ENCODE measurements around the gene TMEM141.
"Not testable (repeated sequence)": the region's sequence is repeated elsewhere in the genome, so short reads cannot be mapped to it uniquely, and the experiment has no call there.

Gene TMEM141

GRCh38 chr9:136766410-136767120, 24.6 kb upstream of the TMEM141 start:
- not testable (repeated sequence) for H2AFZ ChIP-seq (ENCODE audit: low read length); H3K9me3 ChIP-seq (ENCODE audit: insufficient read depth, low read depth, low read length); H3K27me3 ChIP-seq (ENCODE audit: insufficient read depth, low read length, poor library complexity, severe bottlenecking); H3K9me2 ChIP-seq (replicated peaks; ENCODE audit: low read depth, low read length); H3K79me2 ChIP-seq (ENCODE audit: insufficient read depth, low read length); H4K20me1 ChIP-seq (ENCODE audit: insufficient read depth, low read length, poor library complexity, severe bottlenecking); H3K4me1 ChIP-seq (ENCODE audit: insufficient read depth, low read length, poor library complexity, severe bottlenecking); H3K4me2 ChIP-seq (ENCODE audit: low read depth, low read length, poor library complexity, severe bottlenecking); H3K36me3 ChIP-seq (ENCODE audit: insufficient read depth, low read length); H3F3A ChIP-seq (ENCODE audit: low read depth); H3K9ac ChIP-seq (ENCODE audit: low read depth, low read length, poor library complexity, severe bottlenecking); H3K4me3 ChIP-seq (ENCODE audit: low read length, poor library complexity, severe bottlenecking)
- TF ChIP-seq CTCF (conservative IDR thresholded peaks at IDR 0.05; ENCODE audit: low read length) = peak; percentile 21; the same call in 1 of the 2 replicates

GRCh38 chr9:136769710-136770191, 21.4 kb upstream of the TMEM141 start:
- TF ChIP-seq EZH2phosphoT487 (IDR thresholded peaks at IDR 0.05; ENCODE audit: borderline replicate concordance) (no peak), CTCF (conservative IDR thresholded peaks at IDR 0.05; ENCODE audit: low read length) (no peak; the same call in 1 of the 2 replicates)
- Histone ChIP-seq H2AFZ (ENCODE audit: low read length) (no peak overlapping the region), H3K9ac (ENCODE audit: low read depth, low read length, poor library complexity, severe bottlenecking) (no peak overlapping the region), H3K4me1 (ENCODE audit: insufficient read depth, low read length, poor library complexity, severe bottlenecking) (peaks cover 6% of the 10 kb centered on the region), H3F3A (ENCODE audit: low read depth) (no peaks in the 10 kb centered on the region), H3K9me3 (ENCODE audit: insufficient read depth, low read depth, low read length) (no peaks in the 10 kb centered on the region; the same call in 1 of the 2 replicates), H4K20me1 (ENCODE audit: insufficient read depth, low read length, poor library complexity, severe bottlenecking) (no peaks in the 10 kb centered on the region), H3K27me3 (ENCODE audit: insufficient read depth, low read length, poor library complexity, severe bottlenecking) (no peaks in the 10 kb centered on the region), H3K4me3 (ENCODE audit: low read length, poor library complexity, severe bottlenecking) (no peak overlapping the region), H3K9me2 (replicated peaks; ENCODE audit: low read depth, low read length) (no peaks in the 10 kb centered on the region), H3K36me3 (ENCODE audit: insufficient read depth, low read length) (no peaks in the 10 kb centered on the region), H3K4me2 (ENCODE audit: low read depth, low read length, poor library complexity, severe bottlenecking) (no peak overlapping the region), H3K79me2 (ENCODE audit: insufficient read depth, low read length) (no peaks in the 10 kb centered on the region)

GRCh38 chr9:136771907-136772415, 19.2 kb upstream of the TMEM141 start:
- TF ChIP-seq EZH2phosphoT487 (IDR thresholded peaks at IDR 0.05; ENCODE audit: borderline replicate concordance) (no peak), CTCF (conservative IDR thresholded peaks at IDR 0.05; ENCODE audit: low read length) (no peak)
- H3F3A ChIP-seq (ENCODE audit: low read depth) = no peaks in the 10 kb centered on the region
- H2AFZ ChIP-seq (ENCODE audit: low read length) = no peak overlapping the region
- no peak overlapping the region for H3K4me3 ChIP-seq (ENCODE audit: low read length, poor library complexity, severe bottlenecking)
- no peaks in the 10 kb centered on the region; the same call in 1 of the 2 replicates for H3K9me3 ChIP-seq (ENCODE audit: insufficient read depth, low read depth, low read length)
- no peak overlapping the region for H3K4me2 ChIP-seq (ENCODE audit: low read depth, low read length, poor library complexity, severe bottlenecking)
- no peaks in the 10 kb centered on the region for H3K79me2 ChIP-seq (ENCODE audit: insufficient read depth, low read length)
- H3K4me1 ChIP-seq (ENCODE audit: insufficient read depth, low read length, poor library complexity, severe bottlenecking) = peaks cover 6% of the 10 kb centered on the region
- no peaks in the 10 kb centered on the region for H3K36me3 ChIP-seq (ENCODE audit: insufficient read depth, low read length)
- no peaks in the 10 kb centered on the region for H3K9me2 ChIP-seq (replicated peaks; ENCODE audit: low read depth, low read length)
- H4K20me1 ChIP-seq (ENCODE audit: insufficient read depth, low read length, poor library complexity, severe bottlenecking) = no peaks in the 10 kb centered on the region
- H3K27me3 ChIP-seq (ENCODE audit: insufficient read depth, low read length, poor library complexity, severe bottlenecking) = no peaks in the 10 kb centered on the region
- no peak overlapping the region for H3K9ac ChIP-seq (ENCODE audit: low read depth, low read length, poor library complexity, severe bottlenecking)
